ENCODE data around the gene LIAS. TPM values are rescaled to one million over a fixed set of nuclear protein-coding genes. Genes with fewer than 3 reads are reported as not detected.

Gene LIAS
- total and polyA plus RNA-seq, 2 of the 13 experiments (the other 11 are each of a cell fraction or from before 2014, with no cell fraction given) = 16.0 to 16.6 TPM

DNA sequence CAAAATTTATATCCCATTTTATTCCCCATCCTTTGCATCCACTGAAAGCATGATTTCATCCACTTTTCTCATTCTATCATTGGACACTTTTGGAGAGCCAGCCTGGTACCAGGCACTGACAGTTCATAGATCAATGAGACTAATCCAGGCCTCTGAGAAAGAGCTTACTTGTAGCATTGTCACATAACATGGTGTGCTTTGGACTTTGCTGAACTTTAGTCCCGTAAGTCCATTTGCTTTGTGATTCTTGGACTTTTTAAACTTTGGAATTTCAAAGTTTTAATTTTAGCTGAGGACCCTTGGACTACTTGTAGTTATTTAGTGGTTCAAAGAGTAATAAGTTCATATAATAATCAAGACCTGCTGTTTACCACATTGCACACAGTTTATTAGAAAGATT, 11.5 kb downstream of the LIAS start (continued):
- TF ChIP-seq, protein P1, sequence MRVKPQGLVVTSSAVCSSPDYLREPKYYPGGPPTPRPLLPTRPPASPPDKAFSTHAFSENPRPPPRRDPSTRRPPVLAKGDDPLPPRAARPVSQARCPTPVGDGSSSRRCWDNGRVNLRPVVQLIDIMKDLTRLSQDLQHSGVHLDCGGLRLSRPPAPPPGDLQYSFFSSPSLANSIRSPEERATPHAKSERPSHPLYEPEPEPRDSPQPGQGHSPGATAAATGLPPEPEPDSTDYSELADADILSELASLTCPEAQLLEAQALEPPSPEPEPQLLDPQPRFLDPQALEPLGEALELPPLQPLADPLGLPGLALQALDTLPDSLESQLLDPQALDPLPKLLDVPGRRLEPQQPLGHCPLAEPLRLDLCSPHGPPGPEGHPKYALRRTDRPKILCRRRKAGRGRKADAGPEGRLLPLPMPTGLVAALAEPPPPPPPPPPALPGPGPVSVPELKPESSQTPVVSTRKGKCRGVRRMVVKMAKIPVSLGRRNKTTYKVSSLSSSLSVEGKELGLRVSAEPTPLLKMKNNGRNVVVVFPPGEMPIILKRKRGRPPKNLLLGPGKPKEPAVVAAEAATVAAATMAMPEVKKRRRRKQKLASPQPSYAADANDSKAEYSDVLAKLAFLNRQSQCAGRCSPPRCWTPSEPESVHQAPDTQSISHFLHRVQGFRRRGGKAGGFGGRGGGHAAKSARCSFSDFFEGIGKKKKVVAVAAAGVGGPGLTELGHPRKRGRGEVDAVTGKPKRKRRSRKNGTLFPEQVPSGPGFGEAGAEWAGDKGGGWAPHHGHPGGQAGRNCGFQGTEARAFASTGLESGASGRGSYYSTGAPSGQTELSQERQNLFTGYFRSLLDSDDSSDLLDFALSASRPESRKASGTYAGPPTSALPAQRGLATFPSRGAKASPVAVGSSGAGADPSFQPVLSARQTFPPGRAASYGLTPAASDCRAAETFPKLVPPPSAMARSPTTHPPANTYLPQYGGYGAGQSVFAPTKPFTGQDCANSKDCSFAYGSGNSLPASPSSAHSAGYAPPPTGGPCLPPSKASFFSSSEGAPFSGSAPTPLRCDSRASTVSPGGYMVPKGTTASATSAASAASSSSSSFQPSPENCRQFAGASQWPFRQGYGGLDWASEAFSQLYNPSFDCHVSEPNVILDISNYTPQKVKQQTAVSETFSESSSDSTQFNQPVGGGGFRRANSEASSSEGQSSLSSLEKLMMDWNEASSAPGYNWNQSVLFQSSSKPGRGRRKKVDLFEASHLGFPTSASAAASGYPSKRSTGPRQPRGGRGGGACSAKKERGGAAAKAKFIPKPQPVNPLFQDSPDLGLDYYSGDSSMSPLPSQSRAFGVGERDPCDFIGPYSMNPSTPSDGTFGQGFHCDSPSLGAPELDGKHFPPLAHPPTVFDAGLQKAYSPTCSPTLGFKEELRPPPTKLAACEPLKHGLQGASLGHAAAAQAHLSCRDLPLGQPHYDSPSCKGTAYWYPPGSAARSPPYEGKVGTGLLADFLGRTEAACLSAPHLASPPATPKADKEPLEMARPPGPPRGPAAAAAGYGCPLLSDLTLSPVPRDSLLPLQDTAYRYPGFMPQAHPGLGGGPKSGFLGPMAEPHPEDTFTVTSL (CRISPR knock-in tag; IDR thresholded peaks at IDR 0.05; ENCODE audit: borderline replicate concordance) = peak; percentile 53; the same call in 1 of the 2 replicates
- TF ChIP-seq RFX5 (IDR thresholded peaks at IDR 0.05; ENCODE audit: low read depth, low read length) (no peak), ZFYVE20 (CRISPR knock-in tag; IDR thresholded peaks at IDR 0.05; ENCODE audit: borderline replicate concordance, low read depth) (no peak), POGZ (CRISPR knock-in tag; IDR thresholded peaks at IDR 0.05) (peak; percentile 63; the same call in 1 of the 2 replicates), STAT5B (CRISPR knock-in tag; IDR thresholded peaks at IDR 0.05) (no peak), SOX13 (IDR thresholded peaks at IDR 0.05) (no peak), SOX13 (CRISPR knock-in tag; conservative IDR thresholded peaks at IDR 0.05 in 1 of 2, IDR thresholded peaks at IDR 0.05 in 1 of 2) (peak in 1 of 2 experiments; percentile 52; a peak in 1 of 4 replicates), AKAP8 (CRISPR knock-in tag; IDR thresholded peaks at IDR 0.05) (no peak), ZNF383 (CRISPR knock-in tag; IDR thresholded peaks at IDR 0.05; ENCODE audit: borderline replicate concordance) (no peak), PITX1 (CRISPR knock-in tag; IDR thresholded peaks at IDR 0.05) (peak; percentile 60; the same call in 1 of the 2 replicates), FIP1L1 (IDR thresholded peaks at IDR 0.05; ENCODE audit: borderline replicate concordance, insufficient read depth, low read depth, low read length) (no peak), DR1 (CRISPR knock-in tag; IDR thresholded peaks at IDR 0.05) (no peak), SOX6 (IDR thresholded peaks at IDR 0.05) (no peak), SOX6 (CRISPR knock-in tag; IDR thresholded peaks at IDR 0.05) (0 out of 2 replicates have a peak, but pooled peaks have one; percentile 26), HNRNPL (IDR thresholded peaks at IDR 0.05; ENCODE audit: low read depth, low read length) (no peak), RCOR2 (CRISPR knock-in tag; IDR thresholded peaks at IDR 0.05) (0 out of 2 replicates have a peak, but pooled peaks have one; percentile 35), RARA (CRISPR knock-in tag; IDR thresholded peaks at IDR 0.05) (peak; percentile 33; the same call in 1 of the 2 replicates), TOE1 (CRISPR knock-in tag; IDR thresholded peaks at IDR 0.05) (no peak)
- TF ChIP-seq, protein P2, sequence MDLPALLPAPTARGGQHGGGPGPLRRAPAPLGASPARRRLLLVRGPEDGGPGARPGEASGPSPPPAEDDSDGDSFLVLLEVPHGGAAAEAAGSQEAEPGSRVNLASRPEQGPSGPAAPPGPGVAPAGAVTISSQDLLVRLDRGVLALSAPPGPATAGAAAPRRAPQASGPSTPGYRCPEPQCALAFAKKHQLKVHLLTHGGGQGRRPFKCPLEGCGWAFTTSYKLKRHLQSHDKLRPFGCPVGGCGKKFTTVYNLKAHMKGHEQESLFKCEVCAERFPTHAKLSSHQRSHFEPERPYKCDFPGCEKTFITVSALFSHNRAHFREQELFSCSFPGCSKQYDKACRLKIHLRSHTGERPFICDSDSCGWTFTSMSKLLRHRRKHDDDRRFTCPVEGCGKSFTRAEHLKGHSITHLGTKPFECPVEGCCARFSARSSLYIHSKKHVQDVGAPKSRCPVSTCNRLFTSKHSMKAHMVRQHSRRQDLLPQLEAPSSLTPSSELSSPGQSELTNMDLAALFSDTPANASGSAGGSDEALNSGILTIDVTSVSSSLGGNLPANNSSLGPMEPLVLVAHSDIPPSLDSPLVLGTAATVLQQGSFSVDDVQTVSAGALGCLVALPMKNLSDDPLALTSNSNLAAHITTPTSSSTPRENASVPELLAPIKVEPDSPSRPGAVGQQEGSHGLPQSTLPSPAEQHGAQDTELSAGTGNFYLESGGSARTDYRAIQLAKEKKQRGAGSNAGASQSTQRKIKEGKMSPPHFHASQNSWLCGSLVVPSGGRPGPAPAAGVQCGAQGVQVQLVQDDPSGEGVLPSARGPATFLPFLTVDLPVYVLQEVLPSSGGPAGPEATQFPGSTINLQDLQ (CRISPR knock-in tag; IDR thresholded peaks at IDR 0.05) = no peak

Data from HepG2 (cell line).